OCI-LY7 (cell line): ENCODE results near the gene ANKMY1. TPM values are rescaled to one million over a fixed set of nuclear protein-coding genes. Genes with fewer than 3 reads are reported as not detected.

ENCODE experiments used
- BruUV-seq: library from RNA; stranded (reverse); fragments of 400-500 nt; replicated peaks from 2 replicates; lab custom pipeline; 2021; lab: Mats Ljungman, UMichigan
- CTCF ChIA-PET: fragments of 300-600 bp; sonication (Branson Sonifier 250); formaldehyde crosslinking; loops from one replicate; lab custom pipeline; 2022; ENCODE audit warnings: antibody characterized with exemption; ENCODE audit not compliant: unreplicated experiment; lab: Charles Lee
- POLR2A ChIA-PET: fragments of 300-600 bp; sonication (Branson Sonifier 250); formaldehyde crosslinking; loops from one replicate; lab custom pipeline; 2022; ENCODE audit warnings: antibody characterized with exemption; lab: Charles Lee
- DNase-seq: peaks from one replicate; pipeline ENCODE4 v3.0.0-alpha.2; 2015; ENCODE audit warnings: low spot score
- H2AFZ ChIP-seq: fragments of 200-600 bp; sonication (generic), shearing (Covaris generic); 2 replicates; pipeline ENCODE4 v1.6.1; 2014; ENCODE audit warnings: mild to moderate bottlenecking, antibody characterized with exemption, low read length, moderate library complexity
- H3K27ac ChIP-seq: fragments of 200-600 bp; sonication (generic); 2 replicates; pipeline ENCODE4 v1.5.1; 2014; ENCODE audit warnings: mixed run types, low read depth, mild to moderate bottlenecking, moderate library complexity, low read length, inconsistent platforms; ENCODE audit not compliant: poor library complexity, severe bottlenecking
- H3K36me3 ChIP-seq: fragments of 200-600 bp; sonication (generic); 2 replicates; pipeline ENCODE4 v1.6.1; 2014; ENCODE audit warnings: mild to moderate bottlenecking, antibody characterized with exemption, low read length, moderate library complexity, mixed read lengths; ENCODE audit not compliant: insufficient read depth
- H3K4me1 ChIP-seq: fragments of 200-600 bp; sonication (generic); 2 replicates; pipeline ENCODE4 v1.5.1; 2014; ENCODE audit warnings: mild to moderate bottlenecking, low read length; ENCODE audit not compliant: insufficient read depth, poor library complexity, severe bottlenecking
- H3K4me2 ChIP-seq: fragments of 200-600 bp; sonication (generic); 2 replicates; pipeline ENCODE4 v1.6.1; 2014; ENCODE audit warnings: mild to moderate bottlenecking, low read length
- H3K4me3 ChIP-seq: fragments of 200-600 bp; sonication (generic); 2 replicates; pipeline ENCODE4 v1.5.1; 2014; ENCODE audit warnings: mild to moderate bottlenecking, low read depth, low read length; ENCODE audit not compliant: poor library complexity, severe bottlenecking
- H3K79me2 ChIP-seq: fragments of 200-600 bp; sonication (generic); 2 replicates; pipeline ENCODE4 v1.6.1; 2016; ENCODE audit warnings: low read depth, mild to moderate bottlenecking, low read length, moderate library complexity, mixed read lengths; ENCODE audit not compliant: insufficient read depth
- H3K9me2 ChIP-seq: fragments of 200-600 bp; sonication (generic); 2 replicates; pipeline ENCODE4 v1.6.1; 2016; ENCODE audit warnings: mild to moderate bottlenecking, low read length, mixed read lengths; ENCODE audit not compliant: insufficient read depth
- H3K9me3 ChIP-seq: fragments of 200-600 bp; sonication (generic); 2 replicates; pipeline ENCODE4 v1.6.1; 2014; ENCODE audit warnings: mild to moderate bottlenecking, mixed run types, low read length, mixed read lengths
- H4K20me1 ChIP-seq: fragments of 200-600 bp; sonication (generic); 2 replicates; pipeline ENCODE4 v1.6.1; 2014; ENCODE audit warnings: mild to moderate bottlenecking, antibody characterized with exemption, low read length, moderate library complexity, mixed read lengths; ENCODE audit not compliant: insufficient read depth
- CTCF ChIP-seq: fragments of 200-600 bp; sonication (generic); conservative IDR thresholded peaks from 2 replicates; pipeline ENCODE4 v1.5.1; 2014; ENCODE audit warnings: mild to moderate bottlenecking, antibody characterized with exemption, low read length, moderate library complexity, mixed read lengths
- EZH2phosphoT487 ChIP-seq: fragments of 200-600 bp; sonication (generic); IDR thresholded peaks from 2 replicates; pipeline ENCODE4 v1.6.1; 2018; ENCODE audit warnings: low read depth, borderline replicate concordance, mild to moderate bottlenecking, mixed run types, antibody characterized with exemption, low read length, moderate library complexity, mixed read lengths
- intact Hi-C: fragments of 100-400 bp; cut with micrococcal nuclease; formaldehyde crosslinking; loops from one replicate; pipeline ENCODE4 v1.10.0; 2022; ENCODE audit not compliant: unreplicated experiment
- total RNA-seq, 2 experiments: library from RNA; depleted of rRNA in 1 of 2; stranded (reverse); fragments of >200 nt in 1 of 2; shearing (Covaris generic) in 1 of 2; gene quantifications; 2 replicates each; pipeline ENCODE4 v1.2.3, GENCODE V29; 2014 to 2022

Gene ANKMY1
- total RNA-seq, 2 experiments from 2014 or later, result 30.6 to 65.9 TPM

- ChIA-PET POLR2A (interaction anchor here (1.2 kb wide), 1 partner anchor 9 kb away, joined by 3 read pairs; the partner anchor contains the start of gene CAPN10), CTCF (no interaction called here)
- H3K9me3 ChIP-seq, result no peaks in the 10 kb centered on the region
- H3K4me1 ChIP-seq, result peaks cover 38% of the 10 kb centered on the region
- no peaks in the 10 kb centered on the region for H3K9me2 ChIP-seq
- intact Hi-C loops, result no loop called here
- H3K4me3 ChIP-seq, result no peak overlapping the region
- TF ChIP-seq EZH2phosphoT487, result no peak
- H2AFZ ChIP-seq, result no peak overlapping the region
- BruUV-seq, result no TSS peak
- DNase-seq, result no peak
- H3K27ac ChIP-seq, result no peak overlapping the region
- H3K79me2 ChIP-seq, result peaks cover 29% of the 10 kb centered on the region
- H3K36me3 ChIP-seq, result peaks cover 69% of the 10 kb centered on the region
- no peak overlapping the region for H3K4me2 ChIP-seq
- 0 out of 2 replicates have a peak, but pooled peaks cover 4% of the 10 kb centered on the region for H4K20me1 ChIP-seq
Measured at GRCh38 chr2:240577281-240578109, 19.7 kb upstream of the ANKMY1 start.

GRCh38 chr2:240576436-240577205 lies 18.8 kb upstream of the ANKMY1 start:
- Histone ChIP-seq H3K79me2 (peaks cover 20% of the 10 kb centered on the region; the same call in 1 of the 2 replicates), H3K36me3 (peaks cover 60% of the 10 kb centered on the region), H4K20me1 (0 out of 2 replicates have a peak, but pooled peaks cover 4% of the 10 kb centered on the region), H3K4me1 (peaks cover 30% of the 10 kb centered on the region), H3K27ac (no peak overlapping the region), H2AFZ (no peak overlapping the region), H3K4me2 (no peak overlapping the region), H3K9me3 (no peaks in the 10 kb centered on the region), H3K9me2 (no peaks in the 10 kb centered on the region), H3K4me3 (no peak overlapping the region)
- POLR2A ChIA-PET, result interaction anchor here (1.1 kb wide), 1 partner anchor 9 kb away, joined by 4 read pairs; no protein-coding TSS in a partner anchor
- TF ChIP-seq CTCF (no peak), EZH2phosphoT487 (no peak)
- CTCF ChIA-PET, result no interaction called here
- no peak for DNase-seq
- intact Hi-C loops, result no loop called here
- no TSS peak for BruUV-seq

GRCh38 chr2:240576036-240576435 lies 18.2 kb upstream of the ANKMY1 start:
- intact Hi-C loops, result no loop called here
- Histone ChIP-seq H3K9me2 (no peaks in the 10 kb centered on the region), H3K4me3 (no peak overlapping the region), H4K20me1 (0 out of 2 replicates have a peak, but pooled peaks cover 8% of the 10 kb centered on the region), H3K9me3 (no peaks in the 10 kb centered on the region), H3K27ac (no peak overlapping the region), H3K36me3 (peaks cover 54% of the 10 kb centered on the region; the same call in 1 of the 2 replicates), H3K4me1 (peaks cover 24% of the 10 kb centered on the region), H3K4me2 (no peak overlapping the region), H2AFZ (no peak overlapping the region), H3K79me2 (peaks cover 14% of the 10 kb centered on the region; the same call in 1 of the 2 replicates)
- no peak for DNase-seq
- POLR2A ChIA-PET, result interaction anchor here (1.1 kb wide), 1 partner anchor 9 kb away, joined by 4 read pairs; no protein-coding TSS in a partner anchor
- CTCF ChIA-PET, result no interaction called here
- TF ChIP-seq CTCF (no peak), EZH2phosphoT487 (no peak)
- BruUV-seq, result no TSS peak
